ENCODE results near the gene RSAD2.

DNA sequence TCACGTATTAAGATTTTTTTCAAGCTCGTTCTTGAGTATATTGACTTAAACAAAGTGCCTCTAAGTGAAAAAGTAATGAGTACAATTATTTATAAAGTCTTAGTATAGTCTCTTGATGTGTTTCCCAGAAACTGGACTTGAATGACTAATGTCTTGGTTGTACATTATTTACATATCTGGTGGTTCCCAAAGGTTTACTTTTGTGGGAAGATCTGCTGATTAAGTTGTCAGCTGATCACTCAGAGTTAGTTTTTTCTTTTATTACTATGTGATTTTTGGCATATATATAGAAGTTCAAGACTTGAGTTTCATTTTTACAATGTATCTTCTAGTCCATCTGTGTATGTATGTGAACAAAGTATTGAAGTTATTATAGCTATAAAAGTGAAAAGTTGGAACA, 69.1 kb downstream of the RSAD2 start:
- TF ChIP-seq, protein P1, sequence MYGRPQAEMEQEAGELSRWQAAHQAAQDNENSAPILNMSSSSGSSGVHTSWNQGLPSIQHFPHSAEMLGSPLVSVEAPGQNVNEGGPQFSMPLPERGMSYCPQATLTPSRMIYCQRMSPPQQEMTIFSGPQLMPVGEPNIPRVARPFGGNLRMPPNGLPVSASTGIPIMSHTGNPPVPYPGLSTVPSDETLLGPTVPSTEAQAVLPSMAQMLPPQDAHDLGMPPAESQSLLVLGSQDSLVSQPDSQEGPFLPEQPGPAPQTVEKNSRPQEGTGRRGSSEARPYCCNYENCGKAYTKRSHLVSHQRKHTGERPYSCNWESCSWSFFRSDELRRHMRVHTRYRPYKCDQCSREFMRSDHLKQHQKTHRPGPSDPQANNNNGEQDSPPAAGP (tag by site-specific recombination; IDR thresholded peaks at IDR 0.05) = no peak
- TF ChIP-seq, protein P2, sequence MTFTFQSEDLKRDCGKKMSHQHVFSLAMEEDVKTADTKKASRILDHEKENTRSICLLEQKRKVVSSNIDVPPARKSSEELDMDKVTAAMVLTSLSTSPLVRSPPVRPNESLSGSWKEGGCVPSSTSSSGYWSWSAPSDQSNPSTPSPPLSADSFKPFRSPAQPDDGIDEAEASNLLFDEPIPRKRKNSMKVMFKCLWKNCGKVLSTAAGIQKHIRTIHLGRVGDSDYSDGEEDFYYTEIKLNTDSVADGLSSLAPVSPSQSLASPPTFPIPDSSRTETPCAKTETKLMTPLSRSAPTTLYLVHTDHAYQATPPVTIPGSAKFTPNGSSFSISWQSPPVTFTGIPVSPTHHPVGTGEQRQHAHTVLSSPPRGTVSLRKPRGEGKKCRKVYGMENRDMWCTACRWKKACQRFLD (tag by site-specific recombination; IDR thresholded peaks at IDR 0.05) = no peak
- no peak for TF ChIP-seq ZFP41 (tag by site-specific recombination; IDR thresholded peaks at IDR 0.05; ENCODE audit: borderline replicate concordance)
- TF ChIP-seq ZNF211 (tag by site-specific recombination; IDR thresholded peaks at IDR 0.05; ENCODE audit: low read depth) = no peak
- no peak for TF ChIP-seq ZNF112 (tag by site-specific recombination; IDR thresholded peaks at IDR 0.05)
- TF ChIP-seq, protein P3, sequence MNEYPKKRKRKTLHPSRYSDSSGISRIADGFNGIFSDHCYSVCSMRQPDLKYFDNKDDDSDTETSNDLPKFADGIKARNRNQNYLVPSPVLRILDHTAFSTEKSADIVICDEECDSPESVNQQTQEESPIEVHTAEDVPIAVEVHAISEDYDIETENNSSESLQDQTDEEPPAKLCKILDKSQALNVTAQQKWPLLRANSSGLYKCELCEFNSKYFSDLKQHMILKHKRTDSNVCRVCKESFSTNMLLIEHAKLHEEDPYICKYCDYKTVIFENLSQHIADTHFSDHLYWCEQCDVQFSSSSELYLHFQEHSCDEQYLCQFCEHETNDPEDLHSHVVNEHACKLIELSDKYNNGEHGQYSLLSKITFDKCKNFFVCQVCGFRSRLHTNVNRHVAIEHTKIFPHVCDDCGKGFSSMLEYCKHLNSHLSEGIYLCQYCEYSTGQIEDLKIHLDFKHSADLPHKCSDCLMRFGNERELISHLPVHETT (tag by site-specific recombination; IDR thresholded peaks at IDR 0.05) = no peak
- no peak for TF ChIP-seq ZNF777 (tag by site-specific recombination; IDR thresholded peaks at IDR 0.05; ENCODE audit: borderline replicate concordance)
- TF ChIP-seq, protein P4, sequence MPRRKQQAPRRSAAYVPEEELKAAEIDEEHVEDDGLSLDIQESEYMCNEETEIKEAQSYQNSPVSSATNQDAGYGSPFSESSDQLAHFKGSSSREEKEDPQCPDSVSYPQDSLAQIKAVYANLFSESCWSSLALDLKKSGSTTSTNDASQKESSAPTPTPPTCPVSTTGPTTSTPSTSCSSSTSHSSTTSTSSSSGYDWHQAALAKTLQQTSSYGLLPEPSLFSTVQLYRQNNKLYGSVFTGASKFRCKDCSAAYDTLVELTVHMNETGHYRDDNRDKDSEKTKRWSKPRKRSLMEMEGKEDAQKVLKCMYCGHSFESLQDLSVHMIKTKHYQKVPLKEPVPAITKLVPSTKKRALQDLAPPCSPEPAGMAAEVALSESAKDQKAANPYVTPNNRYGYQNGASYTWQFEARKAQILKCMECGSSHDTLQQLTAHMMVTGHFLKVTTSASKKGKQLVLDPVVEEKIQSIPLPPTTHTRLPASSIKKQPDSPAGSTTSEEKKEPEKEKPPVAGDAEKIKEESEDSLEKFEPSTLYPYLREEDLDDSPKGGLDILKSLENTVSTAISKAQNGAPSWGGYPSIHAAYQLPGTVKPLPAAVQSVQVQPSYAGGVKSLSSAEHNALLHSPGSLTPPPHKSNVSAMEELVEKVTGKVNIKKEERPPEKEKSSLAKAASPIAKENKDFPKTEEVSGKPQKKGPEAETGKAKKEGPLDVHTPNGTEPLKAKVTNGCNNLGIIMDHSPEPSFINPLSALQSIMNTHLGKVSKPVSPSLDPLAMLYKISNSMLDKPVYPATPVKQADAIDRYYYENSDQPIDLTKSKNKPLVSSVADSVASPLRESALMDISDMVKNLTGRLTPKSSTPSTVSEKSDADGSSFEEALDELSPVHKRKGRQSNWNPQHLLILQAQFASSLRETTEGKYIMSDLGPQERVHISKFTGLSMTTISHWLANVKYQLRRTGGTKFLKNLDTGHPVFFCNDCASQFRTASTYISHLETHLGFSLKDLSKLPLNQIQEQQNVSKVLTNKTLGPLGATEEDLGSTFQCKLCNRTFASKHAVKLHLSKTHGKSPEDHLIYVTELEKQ (tag by site-specific recombination; IDR thresholded peaks at IDR 0.05; ENCODE audit: borderline replicate concordance) = no peak
- no peak for TF ChIP-seq MZF1 (tag by site-specific recombination; IDR thresholded peaks at IDR 0.05; ENCODE audit: borderline replicate concordance)
- TF ChIP-seq, protein P5, sequence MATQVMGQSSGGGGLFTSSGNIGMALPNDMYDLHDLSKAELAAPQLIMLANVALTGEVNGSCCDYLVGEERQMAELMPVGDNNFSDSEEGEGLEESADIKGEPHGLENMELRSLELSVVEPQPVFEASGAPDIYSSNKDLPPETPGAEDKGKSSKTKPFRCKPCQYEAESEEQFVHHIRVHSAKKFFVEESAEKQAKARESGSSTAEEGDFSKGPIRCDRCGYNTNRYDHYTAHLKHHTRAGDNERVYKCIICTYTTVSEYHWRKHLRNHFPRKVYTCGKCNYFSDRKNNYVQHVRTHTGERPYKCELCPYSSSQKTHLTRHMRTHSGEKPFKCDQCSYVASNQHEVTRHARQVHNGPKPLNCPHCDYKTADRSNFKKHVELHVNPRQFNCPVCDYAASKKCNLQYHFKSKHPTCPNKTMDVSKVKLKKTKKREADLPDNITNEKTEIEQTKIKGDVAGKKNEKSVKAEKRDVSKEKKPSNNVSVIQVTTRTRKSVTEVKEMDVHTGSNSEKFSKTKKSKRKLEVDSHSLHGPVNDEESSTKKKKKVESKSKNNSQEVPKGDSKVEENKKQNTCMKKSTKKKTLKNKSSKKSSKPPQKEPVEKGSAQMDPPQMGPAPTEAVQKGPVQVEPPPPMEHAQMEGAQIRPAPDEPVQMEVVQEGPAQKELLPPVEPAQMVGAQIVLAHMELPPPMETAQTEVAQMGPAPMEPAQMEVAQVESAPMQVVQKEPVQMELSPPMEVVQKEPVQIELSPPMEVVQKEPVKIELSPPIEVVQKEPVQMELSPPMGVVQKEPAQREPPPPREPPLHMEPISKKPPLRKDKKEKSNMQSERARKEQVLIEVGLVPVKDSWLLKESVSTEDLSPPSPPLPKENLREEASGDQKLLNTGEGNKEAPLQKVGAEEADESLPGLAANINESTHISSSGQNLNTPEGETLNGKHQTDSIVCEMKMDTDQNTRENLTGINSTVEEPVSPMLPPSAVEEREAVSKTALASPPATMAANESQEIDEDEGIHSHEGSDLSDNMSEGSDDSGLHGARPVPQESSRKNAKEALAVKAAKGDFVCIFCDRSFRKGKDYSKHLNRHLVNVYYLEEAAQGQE (tag by site-specific recombination; IDR thresholded peaks at IDR 0.05) = no peak
- TF ChIP-seq, protein P6, sequence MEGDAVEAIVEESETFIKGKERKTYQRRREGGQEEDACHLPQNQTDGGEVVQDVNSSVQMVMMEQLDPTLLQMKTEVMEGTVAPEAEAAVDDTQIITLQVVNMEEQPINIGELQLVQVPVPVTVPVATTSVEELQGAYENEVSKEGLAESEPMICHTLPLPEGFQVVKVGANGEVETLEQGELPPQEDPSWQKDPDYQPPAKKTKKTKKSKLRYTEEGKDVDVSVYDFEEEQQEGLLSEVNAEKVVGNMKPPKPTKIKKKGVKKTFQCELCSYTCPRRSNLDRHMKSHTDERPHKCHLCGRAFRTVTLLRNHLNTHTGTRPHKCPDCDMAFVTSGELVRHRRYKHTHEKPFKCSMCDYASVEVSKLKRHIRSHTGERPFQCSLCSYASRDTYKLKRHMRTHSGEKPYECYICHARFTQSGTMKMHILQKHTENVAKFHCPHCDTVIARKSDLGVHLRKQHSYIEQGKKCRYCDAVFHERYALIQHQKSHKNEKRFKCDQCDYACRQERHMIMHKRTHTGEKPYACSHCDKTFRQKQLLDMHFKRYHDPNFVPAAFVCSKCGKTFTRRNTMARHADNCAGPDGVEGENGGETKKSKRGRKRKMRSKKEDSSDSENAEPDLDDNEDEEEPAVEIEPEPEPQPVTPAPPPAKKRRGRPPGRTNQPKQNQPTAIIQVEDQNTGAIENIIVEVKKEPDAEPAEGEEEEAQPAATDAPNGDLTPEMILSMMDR (tag by site-specific recombination; IDR thresholded peaks at IDR 0.05) = no peak
- TF ChIP-seq ZNF302 (tag by site-specific recombination; IDR thresholded peaks at IDR 0.05; ENCODE audit: low read depth) = no peak
